WERI-Rb-1 (cell line): ENCODE data around the gene ACACA.
"Not testable (repeated sequence)": the region's sequence is repeated elsewhere in the genome, so short reads cannot be mapped to it uniquely, and the experiment has no call there.

Experiments used
- DNase-seq: peaks from one replicate; pipeline ENCODE4 v3.0.0-alpha.2; 2020
- H3K27ac ChIP-seq: fragments of 250-450 bp; sonication (Bioruptor Pico); 2 replicates; pipeline ENCODE4 v1.5.1; 2020; ENCODE audit warnings: mild to moderate bottlenecking, moderate library complexity
- H3K27me3 ChIP-seq: fragments of 250-450 bp; sonication (Bioruptor Pico); 2 replicates; pipeline ENCODE4 v1.5.1; 2021; ENCODE audit warnings: mild to moderate bottlenecking, low read depth, moderate library complexity; ENCODE audit not compliant: insufficient read depth, severe bottlenecking
- H3K36me3 ChIP-seq: fragments of 250-450 bp; sonication (Bioruptor Pico); 2 replicates; pipeline ENCODE4 v1.5.1; 2020; ENCODE audit warnings: mild to moderate bottlenecking, moderate library complexity
- H3K4me3 ChIP-seq: 2 replicates; pipeline ENCODE4 v1.5.1; 2011; ENCODE audit warnings: low read depth, mild to moderate bottlenecking, control low read depth, low read length
- H3K9me3 ChIP-seq: fragments of 250-450 bp; sonication (Bioruptor Pico); 2 replicates; pipeline ENCODE4 v1.5.1; 2021; ENCODE audit warnings: mild to moderate bottlenecking, moderate library complexity; ENCODE audit not compliant: severe bottlenecking
- TF ChIP-seq, protein P1 (sequence below): IDR thresholded peaks from 2 replicates; pipeline ENCODE4 v1.5.1; 2011; ENCODE audit warnings: low read depth, mild to moderate bottlenecking, control low read depth, inconsistent platforms, low read length

The ACACA gene

DNA sequence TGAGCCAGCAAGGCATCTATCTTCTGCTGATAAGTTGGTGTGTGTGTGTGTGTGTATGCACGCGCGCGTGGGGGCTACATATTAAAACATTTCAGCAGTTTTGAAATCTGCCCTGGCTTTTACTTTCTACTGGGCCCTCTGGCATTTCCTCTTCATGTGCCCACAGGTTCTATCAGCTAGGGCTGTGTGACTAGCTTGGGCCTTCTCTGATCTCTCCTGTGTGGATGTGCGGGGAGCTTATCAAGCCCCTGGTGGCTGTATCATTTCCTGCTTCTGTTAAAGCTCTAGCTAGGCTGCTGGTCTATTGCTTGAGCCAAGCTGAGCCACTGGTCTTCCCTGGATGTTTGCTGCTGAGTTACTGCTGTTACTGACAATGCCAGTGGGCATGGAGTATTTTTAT, 325.3 kb downstream of the ACACA start:
- Histone ChIP-seq H3K27me3 (no peaks in the 10 kb centered on the region), H3K4me3 (no peak overlapping the region), H3K36me3 (peaks cover 16% of the 10 kb centered on the region), H3K27ac (no peak overlapping the region), H3K9me3 (no peaks in the 10 kb centered on the region)
- no peak for DNase-seq
- TF ChIP-seq, protein P1, sequence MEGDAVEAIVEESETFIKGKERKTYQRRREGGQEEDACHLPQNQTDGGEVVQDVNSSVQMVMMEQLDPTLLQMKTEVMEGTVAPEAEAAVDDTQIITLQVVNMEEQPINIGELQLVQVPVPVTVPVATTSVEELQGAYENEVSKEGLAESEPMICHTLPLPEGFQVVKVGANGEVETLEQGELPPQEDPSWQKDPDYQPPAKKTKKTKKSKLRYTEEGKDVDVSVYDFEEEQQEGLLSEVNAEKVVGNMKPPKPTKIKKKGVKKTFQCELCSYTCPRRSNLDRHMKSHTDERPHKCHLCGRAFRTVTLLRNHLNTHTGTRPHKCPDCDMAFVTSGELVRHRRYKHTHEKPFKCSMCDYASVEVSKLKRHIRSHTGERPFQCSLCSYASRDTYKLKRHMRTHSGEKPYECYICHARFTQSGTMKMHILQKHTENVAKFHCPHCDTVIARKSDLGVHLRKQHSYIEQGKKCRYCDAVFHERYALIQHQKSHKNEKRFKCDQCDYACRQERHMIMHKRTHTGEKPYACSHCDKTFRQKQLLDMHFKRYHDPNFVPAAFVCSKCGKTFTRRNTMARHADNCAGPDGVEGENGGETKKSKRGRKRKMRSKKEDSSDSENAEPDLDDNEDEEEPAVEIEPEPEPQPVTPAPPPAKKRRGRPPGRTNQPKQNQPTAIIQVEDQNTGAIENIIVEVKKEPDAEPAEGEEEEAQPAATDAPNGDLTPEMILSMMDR: 0 out of 2 replicates have a peak, but pooled peaks have one; percentile 8

GRCh38 chr17:37079735-37080134, 326.9 kb downstream of the ACACA start:
- TF ChIP-seq, protein P1: no peak
- Histone ChIP-seq H3K27me3 (no peaks in the 10 kb centered on the region), H3K27ac (no peak overlapping the region), H3K9me3 (no peaks in the 10 kb centered on the region), H3K4me3 (no peak overlapping the region), H3K36me3 (peaks cover 2% of the 10 kb centered on the region)
- DNase-seq: no peak

- no peak for DNase-seq
- no peak overlapping the region for H3K4me3 ChIP-seq
- H3K9me3 ChIP-seq: no peaks in the 10 kb centered on the region
- TF ChIP-seq, protein P1: no peak
- H3K36me3 ChIP-seq: no peaks in the 10 kb centered on the region
- H3K27ac ChIP-seq: no peak overlapping the region
- H3K27me3 ChIP-seq: no peaks in the 10 kb centered on the region
These were observed 327.4 kb downstream of the ACACA start for GRCh38 chr17:37079065-37079708.

- not testable (repeated sequence) for H3K4me3 ChIP-seq, H3K36me3 ChIP-seq, H3K9me3 ChIP-seq, H3K27me3 ChIP-seq, H3K27ac ChIP-seq, DNase-seq
These were observed 333.2 kb downstream of the ACACA start for GRCh38 chr17:37073464-37073863.

DNA sequence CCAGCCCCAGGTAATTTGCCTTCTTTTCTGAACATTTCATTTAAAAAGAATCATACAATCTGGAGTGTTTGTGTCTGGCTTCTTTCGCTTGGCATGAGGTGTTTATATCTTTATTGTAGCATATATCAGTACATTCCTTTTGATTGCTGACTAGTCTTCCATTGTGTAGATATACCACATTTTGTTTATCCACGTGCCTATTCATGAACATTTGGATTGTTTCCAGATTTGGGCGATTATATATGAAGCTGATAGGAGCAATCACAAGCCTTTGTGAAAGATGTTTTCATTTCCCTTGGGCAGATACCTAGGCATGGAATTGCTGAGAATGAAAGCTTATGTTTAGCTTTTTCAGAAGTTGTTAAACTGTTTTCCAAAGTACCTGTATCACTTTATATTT, 337.5 kb downstream of the ACACA start:
- no peak overlapping the region for H3K27ac ChIP-seq
- H3K36me3 ChIP-seq: no peaks in the 10 kb centered on the region
- DNase-seq: no peak
- TF ChIP-seq, protein P1: no peak
- no peak overlapping the region for H3K4me3 ChIP-seq
- H3K9me3 ChIP-seq: no peaks in the 10 kb centered on the region
- no peaks in the 10 kb centered on the region for H3K27me3 ChIP-seq

- no peaks in the 10 kb centered on the region for H3K9me3 ChIP-seq
- no peak for DNase-seq
- H3K4me3 ChIP-seq: no peak overlapping the region
- H3K27ac ChIP-seq: no peak overlapping the region
- TF ChIP-seq, protein P1: no peak
- H3K36me3 ChIP-seq: no peaks in the 10 kb centered on the region
- H3K27me3 ChIP-seq: no peaks in the 10 kb centered on the region
These were observed 338.4 kb downstream of the ACACA start for GRCh38 chr17:37068266-37068665.
